Measurements from ENCODE around the gene ARHGAP29. TPM values are rescaled to one million over a fixed set of nuclear protein-coding genes. Genes with fewer than 3 reads are reported as not detected.

Gene ARHGAP29
- total and polyA plus RNA-seq, 5 experiments from 2014 or later = not detected

DNA sequence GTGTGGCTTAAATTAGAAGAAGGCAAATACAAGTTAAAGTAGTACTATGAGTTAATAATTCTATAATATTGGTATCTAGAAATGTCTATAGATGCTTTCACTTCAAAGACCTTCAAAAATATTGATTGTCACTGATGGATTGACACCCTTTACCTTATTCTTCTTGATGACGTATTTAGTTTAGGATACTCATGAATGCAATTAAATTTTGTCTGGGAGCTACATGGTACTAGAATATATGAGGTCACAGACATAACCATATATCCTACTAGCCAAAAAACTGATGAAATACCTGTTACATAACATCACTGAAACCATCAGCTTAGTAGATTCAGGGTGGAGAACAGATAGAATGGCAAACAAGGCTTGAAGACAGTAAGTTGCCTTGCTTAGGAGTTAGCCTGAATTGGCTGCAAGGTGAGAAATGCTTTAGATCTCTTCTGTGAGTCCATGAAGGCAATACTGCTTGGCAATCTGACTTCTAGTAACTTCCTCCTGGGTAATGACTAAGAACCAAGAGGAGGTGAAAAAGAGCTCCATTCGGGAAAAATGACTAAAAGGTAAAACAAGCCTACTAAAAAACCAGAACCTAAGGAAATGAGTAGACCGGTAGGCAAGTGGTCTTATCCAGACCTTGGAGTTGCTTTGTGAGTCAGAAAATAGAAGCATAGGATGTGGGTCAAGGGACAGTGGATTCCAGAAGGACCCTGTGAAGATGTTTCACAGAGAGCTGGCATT lies 16.9 kb upstream of the ARHGAP29 start:
- no peak for ATAC-seq
- Mint-ChIP-seq H3K27me3 (peaks cover 15 to 49% (median 32%) of the 10 kb centered on the region in 5 donors), H3K4me3 (no peak overlapping the region), H3K4me1 (no peaks in the 10 kb centered on the region), H3K27ac (no peak overlapping the region), H3K36me3 (no peaks in the 10 kb centered on the region), H3K9me3 (no peaks in the 10 kb centered on the region)
- DNase-seq = no peak
- POLR2A ChIA-PET = no interaction called here

DNA sequence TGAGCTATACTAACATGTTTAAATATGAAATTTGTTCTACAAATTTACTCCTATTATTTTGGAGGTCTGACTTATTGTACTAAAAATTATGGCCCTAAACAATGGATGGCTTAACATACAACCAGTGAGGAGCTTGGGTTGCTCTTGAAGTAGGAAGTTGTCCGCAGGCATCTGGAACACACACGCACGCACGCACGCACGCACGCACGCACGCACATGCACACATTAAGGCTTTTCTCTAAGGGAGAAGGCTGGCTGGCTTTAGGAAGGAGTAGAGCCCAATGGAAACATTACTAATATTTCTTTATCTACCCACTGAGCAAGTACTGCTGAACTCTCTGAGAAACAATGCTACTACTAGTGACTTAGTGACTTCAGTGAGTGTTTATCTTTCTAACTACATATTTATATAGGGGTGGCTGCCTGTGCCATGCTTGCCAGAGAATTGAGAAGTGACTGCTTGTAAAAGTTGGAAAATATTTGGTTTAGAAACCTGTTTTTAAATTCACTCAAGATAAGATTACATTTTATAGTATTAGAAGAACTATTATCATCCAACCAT lies 16.2 kb upstream of the ARHGAP29 start:
- POLR2A ChIA-PET = no interaction called here
- Mint-ChIP-seq H3K27ac (no peak overlapping the region), H3K4me1 (no peaks in the 10 kb centered on the region), H3K36me3 (no peaks in the 10 kb centered on the region), H3K4me3 (no peak overlapping the region), H3K9me3 (no peaks in the 10 kb centered on the region), H3K27me3 (peaks cover 20 to 56% (median 37%) of the 10 kb centered on the region in 5 donors)
- no peak for ATAC-seq
- no peak for DNase-seq

DNA sequence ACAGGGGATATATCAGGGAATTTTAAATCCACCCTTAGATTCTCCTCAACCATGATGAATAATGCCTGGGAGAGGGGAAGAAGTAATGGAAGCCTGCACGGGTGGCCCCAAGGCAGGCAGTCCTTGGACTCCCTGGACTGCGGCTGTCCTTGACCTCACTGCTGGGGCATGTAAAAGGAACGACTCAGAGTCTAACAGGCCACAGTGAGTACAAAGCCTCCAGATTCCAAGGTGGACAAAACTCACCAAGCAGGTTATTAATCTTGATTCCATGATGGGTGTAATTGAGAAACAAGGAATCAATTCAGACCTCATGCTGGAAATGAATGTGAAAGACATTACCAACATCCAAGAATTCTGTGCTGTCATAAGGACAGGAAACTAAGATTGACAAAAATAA lies 13.0 kb upstream of the ARHGAP29 start:
- H3K36me3 Mint-ChIP-seq = peaks cover 0 to 5% (median 4%) of the 10 kb centered on the region in 3 donors
- DNase-seq (no peak), ATAC-seq (no peak)
- peaks cover 0 to 3% (median 0%) of the 10 kb centered on the region in 9 donors for H3K9me3 Mint-ChIP-seq
- H3K27ac Mint-ChIP-seq = no peak overlapping the region
- H3K4me3 Mint-ChIP-seq = no peak overlapping the region
- POLR2A ChIA-PET = no interaction called here
- peaks cover 9 to 16% (median 10%) of the 10 kb centered on the region in 4 donors for H3K4me1 Mint-ChIP-seq
- peaks cover 32 to 80% (median 49%) of the 10 kb centered on the region in 5 donors for H3K27me3 Mint-ChIP-seq

DNA sequence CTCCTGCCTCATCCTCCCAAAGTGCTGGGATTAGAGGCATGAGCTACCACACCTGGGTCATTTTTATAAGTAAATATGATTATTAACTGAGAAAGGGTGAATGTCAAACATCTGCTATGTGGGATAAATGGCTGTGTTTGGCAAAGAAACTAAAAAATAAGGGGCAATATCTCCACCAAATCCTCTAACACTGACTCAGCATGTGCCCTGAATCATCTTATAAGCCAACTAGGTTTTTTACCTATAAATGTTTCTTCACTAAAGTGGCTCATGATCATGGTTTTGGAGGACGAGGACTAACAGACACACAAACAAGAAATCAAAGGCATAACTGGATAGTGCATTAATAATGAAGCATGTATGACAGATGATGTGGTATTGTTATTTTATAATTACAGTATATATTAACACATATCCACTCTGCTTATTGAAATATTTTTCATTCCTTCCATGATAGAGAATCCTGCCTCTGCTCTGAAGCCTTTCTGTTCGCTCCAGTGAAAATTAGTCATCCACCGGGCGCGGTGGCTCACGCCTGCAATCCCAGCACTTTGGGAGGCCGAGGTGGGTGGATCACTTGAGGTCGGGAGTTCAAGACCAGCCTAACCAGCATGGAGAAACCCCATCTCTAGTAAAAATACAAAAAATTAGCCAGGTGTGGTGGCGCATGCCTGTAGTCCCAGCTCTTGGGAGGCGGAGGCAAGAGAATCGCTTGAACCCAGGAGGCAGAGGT lies 11.7 kb upstream of the ARHGAP29 start:
- peak overlapping the region in 4 of 10 donors; percentile 4 to 72 (median 26) for H3K4me3 Mint-ChIP-seq
- H3K27me3 Mint-ChIP-seq = peaks cover 40 to 80% (median 59%) of the 10 kb centered on the region in 5 donors
- peaks cover 0 to 9% (median 5%) of the 10 kb centered on the region in 9 donors for H3K9me3 Mint-ChIP-seq
- H3K36me3 Mint-ChIP-seq = peaks cover 0 to 7% (median 4%) of the 10 kb centered on the region in 3 donors
- no peak for DNase-seq
- peaks cover 9 to 16% (median 10%) of the 10 kb centered on the region in 4 donors for H3K4me1 Mint-ChIP-seq
- POLR2A ChIA-PET = no interaction called here
- no peak for ATAC-seq
- H3K27ac Mint-ChIP-seq = peak overlapping the region in 1 of 10 donors; percentile 79

DNA sequence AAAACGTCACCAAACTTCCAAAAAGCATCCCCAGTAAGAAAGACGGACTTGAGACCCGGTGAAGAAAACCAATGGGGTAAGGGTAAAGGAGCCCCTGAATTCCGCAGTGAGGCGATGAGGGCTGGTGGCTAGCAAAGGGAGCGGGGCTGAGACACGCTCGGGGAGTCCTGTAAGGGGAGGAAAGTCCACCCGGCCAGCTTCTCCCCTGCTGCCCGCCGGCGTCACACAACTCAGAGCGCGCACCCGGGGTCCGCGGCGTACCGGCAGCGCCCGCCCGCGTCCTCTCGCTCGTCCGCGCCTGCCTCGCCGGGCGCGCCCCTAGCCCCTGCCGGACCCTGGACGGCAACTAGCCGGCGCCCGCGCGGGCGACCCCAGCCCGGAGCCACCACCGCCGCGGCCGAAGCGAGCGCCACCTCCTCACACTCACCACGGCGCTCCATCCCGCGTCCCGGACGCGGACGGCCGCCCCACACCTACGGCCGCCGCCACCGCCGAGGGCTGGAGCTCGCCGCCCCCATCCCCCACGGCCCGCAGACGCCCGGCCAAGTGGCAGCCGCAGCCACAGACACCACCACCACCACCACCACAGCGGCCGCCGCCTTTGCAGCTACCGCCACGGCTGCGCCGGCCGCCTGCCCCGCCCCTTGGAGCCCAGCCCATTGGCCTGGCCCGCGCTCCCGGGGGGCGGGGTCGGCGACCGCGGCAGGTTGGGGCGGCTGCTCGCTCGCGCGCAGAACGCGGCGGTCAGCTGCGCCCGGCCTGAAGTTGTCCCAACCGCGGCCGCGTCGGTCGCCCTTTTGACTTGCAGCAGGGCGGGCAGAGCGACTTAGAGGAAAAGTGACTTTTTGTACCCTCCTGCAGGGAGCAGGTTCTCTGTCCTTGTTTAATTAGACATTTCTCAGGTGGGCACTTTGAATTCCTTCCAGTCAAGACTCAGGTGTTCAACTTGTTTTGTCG lies 10.0 kb upstream of the ARHGAP29 start:
- H3K4me1 Mint-ChIP-seq = peaks cover 9 to 16% (median 10%) of the 10 kb centered on the region in 4 donors
- peaks cover 50 to 93% (median 69%) of the 10 kb centered on the region in 5 donors for H3K27me3 Mint-ChIP-seq
- H3K27ac Mint-ChIP-seq = no peak overlapping the region
- H3K9me3 Mint-ChIP-seq = peaks cover 2 to 26% (median 20%) of the 10 kb centered on the region in 9 donors
- H3K36me3 Mint-ChIP-seq = peaks cover 4 to 24% (median 4%) of the 10 kb centered on the region in 3 donors
- ATAC-seq (peak; percentile 47 to 58), DNase-seq (peak in 3 of 10 donors; percentile 9 to 13 (median 12))
- H3K4me3 Mint-ChIP-seq = peak overlapping the region; percentile 66 to 89 (median 82)
- POLR2A ChIA-PET = no interaction called here

DNA sequence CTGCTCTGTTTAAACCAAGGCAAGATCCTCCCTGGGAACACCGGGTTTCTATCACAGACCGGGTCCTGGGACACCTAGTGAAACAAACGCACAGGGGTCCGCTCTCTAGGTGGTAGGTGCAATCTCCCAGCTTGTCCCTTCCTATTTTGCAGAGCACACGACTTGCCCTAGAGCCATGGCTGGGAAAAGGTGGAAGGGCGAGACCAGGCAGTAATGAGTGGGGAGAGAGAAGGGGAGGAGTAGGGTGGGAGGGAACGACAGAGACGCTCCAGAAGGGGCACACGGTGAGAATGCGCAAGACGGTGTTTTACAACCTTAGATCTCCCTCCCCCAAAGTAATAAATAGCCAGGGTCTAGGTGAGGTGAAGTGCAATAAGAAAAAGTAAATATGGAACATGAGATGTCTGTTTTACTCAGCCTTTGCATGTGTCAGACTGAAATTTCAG lies 9.3 kb upstream of the ARHGAP29 start:
- Mint-ChIP-seq H3K4me3 (peak overlapping the region; percentile 66 to 84 (median 76)), H3K36me3 (peaks cover 4 to 31% (median 5%) of the 10 kb centered on the region in 3 donors), H3K9me3 (peaks cover 7 to 33% (median 27%) of the 10 kb centered on the region in 9 donors), H3K27me3 (peaks cover 51 to 93% (median 70%) of the 10 kb centered on the region in 5 donors), H3K27ac (no peak overlapping the region), H3K4me1 (peaks cover 9 to 16% (median 10%) of the 10 kb centered on the region in 4 donors)
- ATAC-seq (no peak), DNase-seq (no peak)
- POLR2A ChIA-PET = no interaction called here

DNA sequence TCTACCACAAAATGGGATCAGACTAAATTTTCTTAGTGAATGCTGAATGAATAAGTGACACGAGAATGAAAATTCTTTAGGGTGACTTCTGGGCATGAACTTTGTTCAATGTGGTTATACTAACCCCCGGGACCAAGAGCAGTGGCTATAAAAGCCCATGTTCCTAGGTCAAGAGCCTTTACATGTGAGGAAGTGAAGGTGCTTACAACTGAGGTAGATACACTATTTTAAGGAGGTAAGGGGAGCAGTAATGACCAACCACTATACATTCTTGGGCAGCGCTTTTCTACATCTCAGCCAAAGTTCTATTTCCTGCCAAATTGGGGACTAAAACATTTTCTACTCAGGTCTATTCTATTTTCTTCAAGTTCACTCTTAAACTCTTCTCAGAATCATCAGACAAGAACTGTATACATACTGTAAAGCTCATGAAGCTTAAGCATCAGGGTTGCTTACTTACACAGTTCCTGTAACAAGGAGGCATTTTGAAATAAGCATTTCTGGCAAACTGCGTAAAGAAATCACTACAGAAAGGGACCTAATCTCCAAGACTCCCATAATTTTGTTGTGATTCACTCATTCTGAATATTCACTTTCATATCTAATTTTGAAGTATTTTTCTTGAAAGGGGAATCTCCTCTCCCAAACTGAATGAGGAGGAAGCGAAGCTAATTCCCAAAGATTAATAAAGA lies 8.5 kb upstream of the ARHGAP29 start:
- no peak overlapping the region for H3K27ac Mint-ChIP-seq
- DNase-seq = no peak
- peaks cover 51 to 94% (median 69%) of the 10 kb centered on the region in 5 donors for H3K27me3 Mint-ChIP-seq
- no peak for ATAC-seq
- H3K36me3 Mint-ChIP-seq = peaks cover 4 to 33% (median 5%) of the 10 kb centered on the region in 3 donors
- peaks cover 9 to 16% (median 10%) of the 10 kb centered on the region in 4 donors for H3K4me1 Mint-ChIP-seq
- peaks cover 9 to 34% (median 29%) of the 10 kb centered on the region in 9 donors for H3K9me3 Mint-ChIP-seq
- POLR2A ChIA-PET = no interaction called here
- H3K4me3 Mint-ChIP-seq = peak overlapping the region in 5 of 10 donors; percentile 0 to 84 (median 73)

DNA sequence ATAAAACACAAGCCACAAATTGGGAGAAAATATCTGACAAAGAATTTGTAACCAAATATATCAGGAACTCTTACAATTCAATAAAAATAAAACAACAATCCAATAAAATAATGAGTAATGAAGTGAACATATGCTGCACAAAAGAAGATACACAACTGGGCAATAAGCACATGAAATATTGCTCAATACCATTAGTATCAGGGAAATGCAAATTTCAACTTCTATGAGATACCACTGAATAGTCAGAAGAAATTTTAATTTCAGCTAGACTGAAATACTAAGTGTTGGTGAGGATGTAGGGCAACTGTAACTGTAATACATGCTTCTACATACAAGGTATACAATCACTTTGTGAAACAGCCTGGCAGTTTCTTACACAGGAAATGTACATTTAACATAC lies 7.4 kb upstream of the ARHGAP29 start:
- H3K4me1 Mint-ChIP-seq = peaks cover 9 to 16% (median 10%) of the 10 kb centered on the region in 4 donors
- H3K36me3 Mint-ChIP-seq = peaks cover 4 to 33% (median 5%) of the 10 kb centered on the region in 3 donors
- H3K4me3 Mint-ChIP-seq = no peak overlapping the region
- ATAC-seq = no peak
- H3K27ac Mint-ChIP-seq = no peak overlapping the region
- no peak for DNase-seq
- peaks cover 54 to 97% (median 71%) of the 10 kb centered on the region in 5 donors for H3K27me3 Mint-ChIP-seq
- peaks cover 9 to 34% (median 29%) of the 10 kb centered on the region in 9 donors for H3K9me3 Mint-ChIP-seq
- POLR2A ChIA-PET = no interaction called here

DNA sequence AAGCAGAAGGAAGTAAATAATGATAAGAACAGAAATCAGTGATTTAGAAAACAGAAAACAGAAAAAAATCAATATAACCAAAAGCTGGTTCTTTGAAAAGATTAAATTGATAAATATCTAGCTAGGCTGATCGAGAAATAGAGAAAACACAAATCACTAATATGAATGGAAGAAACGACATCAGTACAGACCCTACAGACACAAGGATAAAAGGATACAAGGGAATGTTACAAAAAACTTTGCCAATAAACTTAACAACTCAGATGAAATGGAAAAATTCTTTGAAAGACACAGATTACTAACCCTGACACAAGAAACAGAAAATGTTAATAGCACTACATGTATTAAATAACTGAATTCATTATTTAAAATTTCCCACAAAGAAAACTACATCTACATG lies 6.3 kb upstream of the ARHGAP29 start:
- H3K9me3 Mint-ChIP-seq = peaks cover 9 to 39% (median 29%) of the 10 kb centered on the region in 9 donors
- DNase-seq = no peak
- H3K27me3 Mint-ChIP-seq = peaks cover 60 to 97% (median 72%) of the 10 kb centered on the region in 5 donors
- no peak overlapping the region for H3K27ac Mint-ChIP-seq
- POLR2A ChIA-PET = no interaction called here
- ATAC-seq = no peak
- peaks cover 4 to 33% (median 5%) of the 10 kb centered on the region in 3 donors for H3K36me3 Mint-ChIP-seq
- no peak overlapping the region for H3K4me3 Mint-ChIP-seq
- peaks cover 9 to 16% (median 11%) of the 10 kb centered on the region in 4 donors for H3K4me1 Mint-ChIP-seq

DNA sequence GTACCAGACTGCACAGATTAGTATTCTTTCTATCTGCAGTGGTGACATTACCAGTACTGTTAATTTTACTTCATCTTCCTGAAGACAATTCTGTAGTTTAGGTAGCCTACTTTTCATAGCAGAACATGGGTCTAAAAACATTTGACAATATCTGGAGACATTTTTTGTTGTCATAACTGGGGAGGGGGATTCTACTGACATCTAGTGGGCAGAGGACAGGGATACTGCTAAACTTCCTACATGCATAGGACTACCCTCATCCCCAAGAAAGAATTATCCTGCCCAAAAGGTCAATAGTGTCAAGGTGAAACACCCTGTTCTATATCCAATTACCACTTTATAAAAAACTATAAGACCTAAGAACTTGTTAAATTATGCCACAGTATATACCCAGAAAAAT lies 3.4 kb upstream of the ARHGAP29 start:
- POLR2A ChIA-PET = no interaction called here
- DNase-seq (no peak), ATAC-seq (no peak)
- Mint-ChIP-seq H3K4me3 (no peak overlapping the region), H3K4me1 (peaks cover 11 to 14% (median 12%) of the 10 kb centered on the region in 4 donors), H3K9me3 (peaks cover 9 to 46% (median 29%) of the 10 kb centered on the region in 9 donors), H3K36me3 (peaks cover 0 to 33% (median 5%) of the 10 kb centered on the region in 3 donors), H3K27ac (no peak overlapping the region), H3K27me3 (peaks cover 67 to 88% (median 73%) of the 10 kb centered on the region in 5 donors)

DNA sequence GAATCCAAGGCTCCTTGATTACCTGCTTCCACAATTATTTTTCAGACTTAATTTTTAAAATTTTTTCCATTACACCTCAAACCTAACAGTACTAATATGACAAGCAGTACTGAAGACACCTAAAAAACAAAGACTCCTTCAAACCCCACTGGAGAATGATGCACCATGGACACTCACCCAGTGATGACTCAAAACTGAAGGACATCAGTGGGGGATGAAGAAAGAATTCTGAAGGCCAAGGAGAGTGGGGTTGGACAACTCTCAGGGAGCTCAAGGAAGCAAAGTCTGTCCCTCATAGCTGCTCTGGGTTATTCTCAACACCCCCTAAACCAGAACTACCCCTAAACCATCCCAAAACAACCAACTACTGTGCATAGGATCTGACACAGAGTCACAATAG lies 2.4 kb upstream of the ARHGAP29 start:
- DNase-seq = no peak
- Mint-ChIP-seq H3K27me3 (peaks cover 67 to 84% (median 71%) of the 10 kb centered on the region in 5 donors), H3K4me3 (no peak overlapping the region), H3K27ac (no peak overlapping the region), H3K36me3 (peaks cover 0 to 33% (median 5%) of the 10 kb centered on the region in 3 donors), H3K9me3 (peaks cover 9 to 46% (median 29%) of the 10 kb centered on the region in 9 donors), H3K4me1 (peaks cover 13 to 17% (median 16%) of the 10 kb centered on the region in 4 donors)
- POLR2A ChIA-PET = no interaction called here
- ATAC-seq = no peak

Measured in naive thymus-derived CD8-positive, alpha-beta T cell (primary cell).